Activated T-helper 1 cell treated with anti-CD3 and anti-CD28 coated beads, Interleukin-12 subunit alpha, Interleukin-12 subunit beta, Interleukin-2, Interleukin-4 antibody, amounts not matched to agents 30 ng/mL and 10 ng/mL and 1 ng/mL, durations not matched to agents 14 hours and 24 hours and 36 hours (primary cell): ENCODE results near the gene CCDC27. TPM values are rescaled to one million over a fixed set of nuclear protein-coding genes. Genes with fewer than 3 reads are reported as not detected.

Source experiments
- DNase-seq: peaks from one replicate; pipeline ENCODE4 v3.0.0; 2021; ENCODE audit warnings: low spot score
- H3K27ac Mint-ChIP-seq: one replicate; pipeline ENCODE4 v1.8.0; 2021; ENCODE audit warnings: mild to moderate bottlenecking, mixed read lengths
- H3K27me3 Mint-ChIP-seq: one replicate; pipeline ENCODE4 v1.8.0; 2022; ENCODE audit warnings: mild to moderate bottlenecking, moderate library complexity, mixed read lengths; ENCODE audit not compliant: insufficient read depth
- H3K36me3 Mint-ChIP-seq: one replicate; pipeline ENCODE4 v1.8.0; 2021; ENCODE audit warnings: low read depth, mixed read lengths
- H3K4me1 Mint-ChIP-seq: one replicate; pipeline ENCODE4 v1.8.0; 2021; ENCODE audit warnings: low read depth, mixed read lengths
- H3K4me3 Mint-ChIP-seq: one replicate; pipeline ENCODE4 v1.8.0; 2021; ENCODE audit warnings: mild to moderate bottlenecking, moderate library complexity, mixed read lengths
- H3K9me3 Mint-ChIP-seq: one replicate; pipeline ENCODE4 v1.8.0; 2021; ENCODE audit warnings: mixed read lengths
- intact Hi-C: fragments of 100-400 bp; cut with micrococcal nuclease; formaldehyde crosslinking; loops from one replicate; pipeline ENCODE4 v1.15.1; 2024
- total RNA-seq: library from RNA; stranded (reverse); gene quantifications from 2 replicates; pipeline ENCODE4 v1.2.3, GENCODE V29; 2022

The CCDC27 gene
- total RNA-seq, 1 donor from 2014 or later = not detected

GRCh38 chr1:3727042-3727824 lies 25.0 kb upstream of the CCDC27 start:
- no peak overlapping the region for H3K27ac Mint-ChIP-seq
- no peak overlapping the region for H3K4me3 Mint-ChIP-seq
- H3K9me3 Mint-ChIP-seq = no peaks in the 10 kb centered on the region
- no peaks in the 10 kb centered on the region for H3K36me3 Mint-ChIP-seq
- intact Hi-C loops = no loop called here
- H3K4me1 Mint-ChIP-seq = no peaks in the 10 kb centered on the region
- no peak for DNase-seq
- no peaks in the 10 kb centered on the region for H3K27me3 Mint-ChIP-seq

- no peaks in the 10 kb centered on the region for H3K4me1 Mint-ChIP-seq
- no peaks in the 10 kb centered on the region for H3K36me3 Mint-ChIP-seq
- DNase-seq = no peak
- H3K27ac Mint-ChIP-seq = no peak overlapping the region
- H3K9me3 Mint-ChIP-seq = no peaks in the 10 kb centered on the region
- intact Hi-C loops = no loop called here
- no peak overlapping the region for H3K4me3 Mint-ChIP-seq
- no peaks in the 10 kb centered on the region for H3K27me3 Mint-ChIP-seq
Measured at GRCh38 chr1:3727825-3728776, 24.1 kb upstream of the CCDC27 start.

GRCh38 chr1:3729594-3730542 lies 22.4 kb upstream of the CCDC27 start:
- no peaks in the 10 kb centered on the region for H3K9me3 Mint-ChIP-seq
- H3K4me1 Mint-ChIP-seq = no peaks in the 10 kb centered on the region
- intact Hi-C loops = no loop called here
- DNase-seq = no peak
- no peak overlapping the region for H3K27ac Mint-ChIP-seq
- H3K27me3 Mint-ChIP-seq = no peaks in the 10 kb centered on the region
- no peaks in the 10 kb centered on the region for H3K36me3 Mint-ChIP-seq
- no peak overlapping the region for H3K4me3 Mint-ChIP-seq

- H3K27me3 Mint-ChIP-seq = no peaks in the 10 kb centered on the region
- H3K4me3 Mint-ChIP-seq = no peak overlapping the region
- intact Hi-C loops = no loop called here
- H3K36me3 Mint-ChIP-seq = peaks cover under 1% of the 10 kb centered on the region
- H3K9me3 Mint-ChIP-seq = no peaks in the 10 kb centered on the region
- H3K4me1 Mint-ChIP-seq = no peaks in the 10 kb centered on the region
- DNase-seq = no peak
- H3K27ac Mint-ChIP-seq = no peak overlapping the region
Measured at GRCh38 chr1:3730543-3731247, 21.6 kb upstream of the CCDC27 start.

- intact Hi-C loops = no loop called here
- Mint-ChIP-seq H3K4me1 (no peaks in the 10 kb centered on the region), H3K9me3 (no peaks in the 10 kb centered on the region)
Measured at GRCh38 chr1:3731583-3732433, 20.4 kb upstream of the CCDC27 start.

GRCh38 chr1:3732434-3733093 lies 19.7 kb upstream of the CCDC27 start:
- no peaks in the 10 kb centered on the region for H3K9me3 Mint-ChIP-seq
- no peaks in the 10 kb centered on the region for H3K4me1 Mint-ChIP-seq
- DNase-seq = no peak

More at GRCh38 chr1:3731583-3732433, 20.4 kb upstream of the CCDC27 start:
- Mint-ChIP-seq H3K27me3 (no peaks in the 10 kb centered on the region), H3K27ac (no peak overlapping the region), H3K36me3 (peaks cover 3% of the 10 kb centered on the region), H3K4me3 (no peak overlapping the region)
- DNase-seq = no peak

GRCh38 chr1:3733094-3733882 lies 19.0 kb upstream of the CCDC27 start:
- peaks cover 3% of the 10 kb centered on the region for H3K36me3 Mint-ChIP-seq
- H3K4me3 Mint-ChIP-seq = no peak overlapping the region
- no peak overlapping the region for H3K27ac Mint-ChIP-seq
- H3K27me3 Mint-ChIP-seq = no peaks in the 10 kb centered on the region
- H3K4me1 Mint-ChIP-seq = no peaks in the 10 kb centered on the region
- H3K9me3 Mint-ChIP-seq = no peaks in the 10 kb centered on the region
- intact Hi-C loops = no loop called here
- DNase-seq = no peak

More at GRCh38 chr1:3732434-3733093, 19.7 kb upstream of the CCDC27 start:
- intact Hi-C loops = no loop called here
- Mint-ChIP-seq H3K4me3 (no peak overlapping the region), H3K27me3 (no peaks in the 10 kb centered on the region), H3K27ac (no peak overlapping the region), H3K36me3 (peaks cover 3% of the 10 kb centered on the region)

GRCh38 chr1:3733883-3734589 lies 18.2 kb upstream of the CCDC27 start:
- Mint-ChIP-seq H3K27me3 (no peaks in the 10 kb centered on the region), H3K4me3 (no peak overlapping the region), H3K27ac (no peak overlapping the region), H3K36me3 (peaks cover 3% of the 10 kb centered on the region), H3K4me1 (no peaks in the 10 kb centered on the region), H3K9me3 (no peaks in the 10 kb centered on the region)
- intact Hi-C loops = no loop called here
- DNase-seq = no peak

- Mint-ChIP-seq H3K4me1 (no peaks in the 10 kb centered on the region), H3K4me3 (no peak overlapping the region), H3K27ac (no peak overlapping the region), H3K27me3 (no peaks in the 10 kb centered on the region), H3K9me3 (no peaks in the 10 kb centered on the region), H3K36me3 (peaks cover 3% of the 10 kb centered on the region)
- no peak for DNase-seq
- intact Hi-C loops = no loop called here
Measured at GRCh38 chr1:3734602-3735001, 17.6 kb upstream of the CCDC27 start.

GRCh38 chr1:3735027-3735681 lies 17.1 kb upstream of the CCDC27 start:
- Mint-ChIP-seq H3K27me3 (no peaks in the 10 kb centered on the region), H3K4me3 (no peak overlapping the region), H3K4me1 (no peaks in the 10 kb centered on the region), H3K36me3 (peaks cover 3% of the 10 kb centered on the region), H3K9me3 (no peaks in the 10 kb centered on the region), H3K27ac (no peak overlapping the region)
- intact Hi-C loops = no loop called here
- no peak for DNase-seq
